Karpas-422 (cell line): ENCODE data around the gene PSMB3. TPM values are rescaled to one million over a fixed set of nuclear protein-coding genes. Genes with fewer than 3 reads are reported as not detected.
A peak's percentile ranks its signal among the peaks of the same experiment; 100 is the strongest.

Experiments
- DNase-seq: peaks from one replicate; pipeline ENCODE4 v3.0.0-alpha.2; 2015
- H2AFZ ChIP-seq: fragments of 200-600 bp; sonication (generic); 2 replicates; pipeline ENCODE4 v1.6.1; 2014; ENCODE audit warnings: antibody characterized with exemption, low read length, mixed read lengths
- H3K27ac ChIP-seq: fragments of 200-600 bp; sonication (generic); 2 replicates; pipeline ENCODE4 v1.5.1; 2014; ENCODE audit warnings: mild to moderate bottlenecking, low read length, moderate library complexity
- H3K27me3 ChIP-seq: fragments of 200-600 bp; sonication (generic); 2 replicates; pipeline ENCODE4 v1.6.1; 2014; ENCODE audit warnings: low read length, mixed read lengths
- H3K36me3 ChIP-seq: fragments of 200-600 bp; sonication (generic); 2 replicates; pipeline ENCODE4 v1.6.1; 2014; ENCODE audit warnings: low read length, mixed read lengths; ENCODE audit not compliant: insufficient read depth
- H3K4me1 ChIP-seq: fragments of 200-600 bp; sonication (generic); 2 replicates; pipeline ENCODE4 v1.6.1; 2014; ENCODE audit warnings: mild to moderate bottlenecking, low read length, mixed read lengths
- H3K4me2 ChIP-seq: fragments of 200-600 bp; sonication (generic); 2 replicates; pipeline ENCODE4 v1.6.1; 2014; ENCODE audit warnings: low read length, low read depth, mild to moderate bottlenecking; ENCODE audit not compliant: poor library complexity, severe bottlenecking
- H3K4me3 ChIP-seq: fragments of 200-600 bp; sonication (generic); 2 replicates; pipeline ENCODE4 v1.5.1; 2014; ENCODE audit warnings: mild to moderate bottlenecking, antibody characterized with exemption, low read length, mixed read lengths
- H3K79me2 ChIP-seq: fragments of 200-600 bp; sonication (generic); 2 replicates; pipeline ENCODE4 v1.6.1; 2014; ENCODE audit warnings: mild to moderate bottlenecking, low read length, mixed read lengths
- H3K9ac ChIP-seq: fragments of 200-600 bp; sonication (generic); 2 replicates; pipeline ENCODE4 v1.6.0; 2014; ENCODE audit warnings: low read length
- H3K9me2 ChIP-seq: fragments of 200-600 bp; sonication (generic), shearing (Covaris generic); replicated peaks from 2 replicates; pipeline ENCODE4 v1.6.0; 2014; ENCODE audit warnings: mild to moderate bottlenecking, low read length, moderate library complexity; ENCODE audit not compliant: insufficient read depth
- H3K9me3 ChIP-seq: fragments of 300-700, 200-600 bp; sonication (generic); 2 replicates; pipeline ENCODE4 v1.6.1; 2014; ENCODE audit warnings: low read length, mixed read lengths
- H4K20me1 ChIP-seq: fragments of 200-600 bp; sonication (generic); 2 replicates; pipeline ENCODE4 v1.6.1; 2014; ENCODE audit warnings: mild to moderate bottlenecking, antibody characterized with exemption, low read length, low read depth; ENCODE audit not compliant: insufficient read depth
- total RNA-seq: library from RNA; depleted of rRNA; stranded (reverse); fragments of >200 nt; shearing (Covaris generic); gene quantifications from 2 replicates; pipeline ENCODE4 v1.2.3, GENCODE V29; 2014; ENCODE audit warnings: low replicate concordance

Gene PSMB3
- total RNA-seq, 1 experiment from 2014 or later = 277 TPM

GRCh38 chr17:38761612-38762011 lies 9.1 kb downstream of the PSMB3 start:
- Histone ChIP-seq H3K9me3 (no peaks in the 10 kb centered on the region), H4K20me1 (0 out of 2 replicates have a peak, but pooled peaks cover 12% of the 10 kb centered on the region), H3K9ac (no peak overlapping the region), H3K4me1 (no peaks in the 10 kb centered on the region), H3K4me3 (no peak overlapping the region), H3K36me3 (peaks cover 30% of the 10 kb centered on the region), H3K27me3 (no peaks in the 10 kb centered on the region), H3K9me2 (no peaks in the 10 kb centered on the region), H3K79me2 (no peaks in the 10 kb centered on the region), H3K4me2 (no peak overlapping the region), H3K27ac (no peak overlapping the region), H2AFZ (no peak overlapping the region)
- peak; percentile 80 for DNase-seq

DNA sequence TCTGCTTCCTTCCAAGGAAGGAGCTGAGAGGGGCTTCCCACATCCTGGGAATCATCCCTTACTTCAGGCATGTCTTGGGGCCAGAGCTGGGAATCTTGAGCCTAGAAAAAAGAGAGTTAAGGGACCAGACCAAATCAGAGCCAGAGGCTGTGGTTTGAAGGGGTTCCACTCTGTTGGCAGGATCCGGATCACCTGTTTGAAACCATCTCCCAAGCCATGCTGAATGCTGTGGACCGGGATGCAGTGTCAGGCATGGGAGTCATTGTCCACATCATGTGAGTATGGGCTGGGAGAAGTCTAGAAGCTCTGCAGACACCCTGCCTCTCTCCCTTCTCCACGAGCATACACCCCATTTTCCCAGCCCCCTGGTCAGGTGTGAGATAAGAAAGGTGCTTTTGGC lies 9.7 kb downstream of the PSMB3 start:
- no peak overlapping the region for H3K4me2 ChIP-seq
- no peak overlapping the region for H2AFZ ChIP-seq
- peaks cover 33% of the 10 kb centered on the region for H3K36me3 ChIP-seq
- H3K9me3 ChIP-seq = no peaks in the 10 kb centered on the region
- no peak overlapping the region for H3K9ac ChIP-seq
- H4K20me1 ChIP-seq = 0 out of 2 replicates have a peak, but pooled peaks cover 12% of the 10 kb centered on the region
- H3K4me1 ChIP-seq = no peaks in the 10 kb centered on the region
- H3K79me2 ChIP-seq = no peaks in the 10 kb centered on the region
- DNase-seq = no peak
- H3K27me3 ChIP-seq = no peaks in the 10 kb centered on the region
- H3K9me2 ChIP-seq = no peaks in the 10 kb centered on the region
- no peak overlapping the region for H3K27ac ChIP-seq
- no peak overlapping the region for H3K4me3 ChIP-seq

DNA sequence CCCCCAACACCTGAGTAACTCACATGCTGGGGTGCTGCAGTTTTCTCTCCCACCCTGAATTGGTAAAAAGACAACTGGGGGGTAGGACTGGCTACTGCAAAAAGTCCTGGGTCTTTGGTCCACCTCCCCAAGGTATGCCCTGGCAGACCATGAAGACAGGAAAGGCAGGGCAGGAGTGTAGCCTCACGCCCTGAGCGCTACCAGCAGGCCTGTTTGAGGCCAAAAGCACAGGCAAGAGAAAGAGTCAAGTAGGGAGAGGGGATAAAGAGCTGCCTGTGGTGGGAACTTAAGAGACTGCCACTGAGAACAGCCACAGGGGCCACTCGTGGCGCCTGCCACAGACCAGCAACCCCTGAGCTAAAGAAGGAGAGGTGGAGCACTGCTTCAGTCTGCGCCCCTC lies 13.8 kb downstream of the PSMB3 start:
- H3K4me2 ChIP-seq = no peak overlapping the region
- H3K9me3 ChIP-seq = no peaks in the 10 kb centered on the region
- H3K79me2 ChIP-seq = no peaks in the 10 kb centered on the region

DNA sequence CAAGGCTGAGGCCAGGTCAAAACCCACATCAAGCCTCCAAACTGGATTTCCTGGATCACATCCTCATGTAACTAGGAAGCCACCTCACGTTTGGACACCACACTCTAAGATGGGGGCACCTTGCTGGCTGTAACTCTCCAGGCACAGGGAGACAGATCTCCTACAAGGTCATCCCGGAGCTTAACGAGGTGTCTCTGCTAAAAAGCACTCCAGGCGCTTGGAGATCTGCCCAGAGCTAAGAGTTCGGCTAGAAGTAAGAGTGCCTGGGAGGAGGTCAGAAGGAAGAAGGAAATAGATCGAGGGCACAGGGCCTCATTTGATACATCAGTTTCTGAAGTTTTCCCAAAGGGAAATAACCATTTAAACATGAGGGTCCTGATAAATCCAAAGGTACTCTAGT lies 15.9 kb downstream of the PSMB3 start:
- Histone ChIP-seq H3K36me3 (peaks cover 34% of the 10 kb centered on the region), H3K9me3 (no peaks in the 10 kb centered on the region), H3K4me1 (no peaks in the 10 kb centered on the region), H3K9me2 (no peaks in the 10 kb centered on the region), H3K79me2 (no peaks in the 10 kb centered on the region), H4K20me1 (0 out of 2 replicates have a peak, but pooled peaks cover 3% of the 10 kb centered on the region), H3K4me3 (no peak overlapping the region), H2AFZ (no peak overlapping the region), H3K4me2 (no peak overlapping the region), H3K9ac (no peak overlapping the region), H3K27ac (no peak overlapping the region), H3K27me3 (no peaks in the 10 kb centered on the region)
- DNase-seq = no peak

More for the DNA sequence above, 13.8 kb downstream of the PSMB3 start:
- H3K27me3 ChIP-seq = no peaks in the 10 kb centered on the region
- no peak overlapping the region for H2AFZ ChIP-seq
- no peaks in the 10 kb centered on the region for H3K9me2 ChIP-seq
- H3K4me3 ChIP-seq = no peak overlapping the region
- H4K20me1 ChIP-seq = 0 out of 2 replicates have a peak, but pooled peaks cover 3% of the 10 kb centered on the region
- no peak overlapping the region for H3K27ac ChIP-seq
- H3K36me3 ChIP-seq = peaks cover 34% of the 10 kb centered on the region
- no peak overlapping the region for H3K9ac ChIP-seq
- DNase-seq = no peak
- no peaks in the 10 kb centered on the region for H3K4me1 ChIP-seq

DNA sequence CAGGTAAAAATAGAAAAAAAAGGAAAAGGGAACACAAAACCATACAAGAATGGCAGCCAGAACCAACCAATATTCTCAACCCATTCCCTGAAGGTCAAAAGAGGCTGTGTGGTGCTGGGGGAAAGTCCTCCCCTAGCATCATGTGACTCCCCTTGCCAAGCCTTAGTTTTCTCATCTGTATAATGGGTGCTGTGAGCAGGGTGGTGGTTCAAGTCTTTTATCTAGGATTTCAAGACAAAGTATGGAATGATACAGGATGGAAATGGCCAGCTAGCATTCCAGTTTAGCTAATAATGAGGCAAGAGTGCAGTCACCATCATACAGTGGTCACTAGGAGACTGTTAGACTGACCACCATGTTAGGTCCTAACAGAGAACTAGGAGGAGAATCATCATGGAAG lies 20.7 kb downstream of the PSMB3 start:
- DNase-seq = no peak
- no peaks in the 10 kb centered on the region for H3K27me3 ChIP-seq
- no peaks in the 10 kb centered on the region for H3K9me2 ChIP-seq
- no peak overlapping the region for H3K9ac ChIP-seq
- H3K4me1 ChIP-seq = no peaks in the 10 kb centered on the region
- no peak overlapping the region for H3K27ac ChIP-seq
- no peaks in the 10 kb centered on the region for H3K79me2 ChIP-seq
- peaks cover 32% of the 10 kb centered on the region; the same call in 1 of the 2 replicates for H3K36me3 ChIP-seq
- H3K4me2 ChIP-seq = no peak overlapping the region
- no peaks in the 10 kb centered on the region for H3K9me3 ChIP-seq
- H4K20me1 ChIP-seq = no peaks in the 10 kb centered on the region
- H2AFZ ChIP-seq = no peak overlapping the region
- no peak overlapping the region for H3K4me3 ChIP-seq

DNA sequence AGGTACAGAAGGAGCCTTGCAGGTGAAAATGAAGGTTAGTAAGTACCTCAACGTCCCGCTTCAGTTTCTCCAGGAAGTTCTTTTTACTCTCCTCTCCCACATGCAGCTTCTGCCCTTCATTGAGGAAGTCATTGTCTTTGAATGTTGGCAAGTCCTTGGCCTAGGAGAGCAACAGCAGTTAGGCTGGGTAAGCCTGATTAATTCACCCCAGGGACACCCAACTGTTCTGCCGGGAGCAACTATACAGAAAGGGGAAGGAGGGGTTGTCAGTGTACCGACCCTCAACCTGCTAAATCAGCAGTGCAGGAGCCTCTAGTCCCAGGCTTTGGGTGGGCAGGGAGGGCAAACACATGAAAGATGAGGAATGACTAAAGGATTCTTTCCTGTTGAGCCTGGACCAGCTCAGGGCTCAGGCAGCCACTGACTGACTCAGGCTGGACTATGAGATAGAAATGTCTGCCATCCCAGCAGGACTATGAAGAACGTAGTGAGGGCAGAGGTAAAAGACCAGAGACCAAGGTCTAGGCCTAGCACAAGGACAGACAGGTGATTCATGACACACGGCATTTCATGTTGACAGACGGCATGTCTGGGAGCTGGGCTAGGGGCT lies 25.2 kb downstream of the PSMB3 start:
- H3K79me2 ChIP-seq = no peaks in the 10 kb centered on the region
- H3K4me1 ChIP-seq = no peaks in the 10 kb centered on the region
- no peak overlapping the region for H3K9ac ChIP-seq
- no peak overlapping the region for H3K27ac ChIP-seq
- no peak overlapping the region for H3K4me3 ChIP-seq
- no peaks in the 10 kb centered on the region for H3K27me3 ChIP-seq
- no peak overlapping the region for H2AFZ ChIP-seq
- no peak overlapping the region for H3K4me2 ChIP-seq
- no peaks in the 10 kb centered on the region for H3K9me2 ChIP-seq
- H4K20me1 ChIP-seq = no peaks in the 10 kb centered on the region
- H3K36me3 ChIP-seq = peaks cover 32% of the 10 kb centered on the region; the same call in 1 of the 2 replicates
- no peaks in the 10 kb centered on the region for H3K9me3 ChIP-seq
- no peak for DNase-seq

GRCh38 chr17:38779965-38780752 lies 27.6 kb downstream of the PSMB3 start:
- no peaks in the 10 kb centered on the region for H3K27me3 ChIP-seq
- no peaks in the 10 kb centered on the region for H3K79me2 ChIP-seq
- no peak overlapping the region for H2AFZ ChIP-seq
- no peaks in the 10 kb centered on the region for H3K9me3 ChIP-seq
- no peaks in the 10 kb centered on the region for H4K20me1 ChIP-seq
- peaks cover 19% of the 10 kb centered on the region; the same call in 1 of the 2 replicates for H3K36me3 ChIP-seq
- no peak overlapping the region for H3K9ac ChIP-seq
- no peak overlapping the region for H3K4me3 ChIP-seq
- H3K4me2 ChIP-seq = no peak overlapping the region
- H3K4me1 ChIP-seq = no peaks in the 10 kb centered on the region
- no peak for DNase-seq
- no peak overlapping the region for H3K27ac ChIP-seq
- no peaks in the 10 kb centered on the region for H3K9me2 ChIP-seq

DNA sequence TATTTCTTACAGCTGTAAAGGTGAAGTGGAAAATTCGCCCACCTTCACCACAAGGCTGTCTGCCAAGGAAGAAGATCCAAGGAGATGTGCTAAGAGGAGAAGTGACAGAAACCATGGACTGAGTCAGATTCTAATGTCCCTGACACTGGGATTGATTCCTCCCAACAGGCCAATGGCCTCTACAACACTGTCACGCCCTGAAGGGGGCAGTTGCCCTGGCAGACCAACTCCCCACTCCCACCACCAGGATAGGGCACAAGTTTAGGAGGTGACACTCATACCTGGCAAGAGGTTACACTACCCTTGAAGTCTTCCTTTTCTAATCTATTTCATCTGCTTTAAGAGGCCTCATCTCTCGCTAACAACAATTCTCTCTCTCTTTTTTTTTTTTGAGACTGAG lies 30.7 kb downstream of the PSMB3 start:
- H3K4me3 ChIP-seq = no peak overlapping the region
- no peaks in the 10 kb centered on the region for H3K4me1 ChIP-seq
- H3K27me3 ChIP-seq = no peaks in the 10 kb centered on the region
- no peak for DNase-seq
- no peaks in the 10 kb centered on the region for H4K20me1 ChIP-seq
- no peaks in the 10 kb centered on the region for H3K9me2 ChIP-seq
- H3K27ac ChIP-seq = no peak overlapping the region
- no peak overlapping the region for H3K9ac ChIP-seq
- H3K79me2 ChIP-seq = no peaks in the 10 kb centered on the region
- no peaks in the 10 kb centered on the region for H3K9me3 ChIP-seq
- H2AFZ ChIP-seq = no peak overlapping the region
- H3K4me2 ChIP-seq = no peak overlapping the region
- H3K36me3 ChIP-seq = peaks cover 15% of the 10 kb centered on the region; the same call in 1 of the 2 replicates
